C4-2B (cell line): Measurements from ENCODE around the gene RBFOX2.

ENCODE experiments used
- CTCF ChIP-seq: fragments of 450-650 bp; conservative IDR thresholded peaks from 2 replicates; pipeline ENCODE4 v1.5.1; 2017; ENCODE audit warnings: mild to moderate bottlenecking
- ZFX ChIP-seq: fragments of 450-650 bp; IDR thresholded peaks from 2 replicates; pipeline ENCODE4 v1.6.1; 2017

- TF ChIP-seq ZFX (no peak), CTCF (no peak)
Measured at GRCh38 chr22:35697142-35697541, 331.5 kb downstream of the RBFOX2 start.
